Endodermal cell (in vitro differentiated cells): ENCODE data around the gene ZMYND8. TPM values are rescaled to one million over a fixed set of nuclear protein-coding genes. Genes with fewer than 3 reads are reported as not detected.

ENCODE experiments used
- DNase-seq: peaks from one replicate; pipeline ENCODE4 v3.0.0-alpha.2; 2017
- H3K27ac ChIP-seq: 2 replicates; pipeline ENCODE4 v1.5.1; 2013; ENCODE audit warnings: mild to moderate bottlenecking, low read depth, low read length, moderate library complexity
- H3K27me3 ChIP-seq: 2 replicates; pipeline ENCODE4 v1.6.1; 2013; ENCODE audit warnings: mild to moderate bottlenecking, low read length, moderate library complexity; ENCODE audit not compliant: insufficient read depth, control insufficient read depth, poor library complexity, severe bottlenecking
- H3K36me3 ChIP-seq: 2 replicates; pipeline ENCODE4 v1.7.0; 2013; ENCODE audit warnings: mild to moderate bottlenecking, low read length, moderate library complexity; ENCODE audit not compliant: control insufficient read depth, insufficient read depth
- H3K4me1 ChIP-seq: one replicate; pipeline ENCODE4 v1.7.0; 2013; ENCODE audit warnings: low read length; ENCODE audit not compliant: control insufficient read depth, insufficient read depth
- H3K4me3 ChIP-seq: 2 replicates; pipeline ENCODE4 v1.5.1; 2013; ENCODE audit warnings: mild to moderate bottlenecking, low read length, moderate library complexity
- H3K9ac ChIP-seq: 2 replicates; pipeline ENCODE4 v1.6.1; 2013; ENCODE audit warnings: mild to moderate bottlenecking, low read length, moderate library complexity; ENCODE audit not compliant: poor library complexity, severe bottlenecking; ENCODE audit errors: extremely low read depth
- H3K9me3 ChIP-seq: 2 replicates; pipeline ENCODE4 v1.6.1; 2013; ENCODE audit warnings: mild to moderate bottlenecking, low read length, moderate library complexity; ENCODE audit not compliant: control insufficient read depth
- H3K27ac Mint-ChIP-seq: 2 replicates; pipeline ENCODE4 v1.8.0; 2020; ENCODE audit warnings: mixed read lengths
- H3K27me3 Mint-ChIP-seq: 2 replicates; pipeline ENCODE4 v1.8.0; 2021; ENCODE audit warnings: mild to moderate bottlenecking, mixed read lengths; ENCODE audit not compliant: insufficient read depth
- H3K36me3 Mint-ChIP-seq: 2 replicates; pipeline ENCODE4 v1.8.0; 2020; ENCODE audit warnings: low read depth, mixed read lengths
- H3K4me1 Mint-ChIP-seq: 2 replicates; pipeline ENCODE4 v1.8.0; 2020; ENCODE audit warnings: mixed read lengths
- H3K4me3 Mint-ChIP-seq: 2 replicates; pipeline ENCODE4 v1.8.0; 2020; ENCODE audit warnings: mild to moderate bottlenecking, moderate library complexity, mixed read lengths
- H3K9me3 Mint-ChIP-seq: 2 replicates; pipeline ENCODE4 v1.8.0; 2020; ENCODE audit warnings: mild to moderate bottlenecking, mixed read lengths
- CTCF ChIP-seq: fragments of 200-600 bp; sonication (generic); conservative IDR thresholded peaks from 2 replicates; pipeline ENCODE4 v1.5.0; 2021; ENCODE audit warnings: antibody characterized with exemption, mild to moderate bottlenecking
- WGBS, 2 experiments: methylation state at CpG; one replicate each; pipeline versions ENCODE4 v1.1.5 to v1.1.7; 2013; ENCODE audit warnings: missing lambda C conversion rate in 2 of 2, mixed read lengths in 1 of 2; ENCODE audit not compliant: insufficient coverage in 1 of 2, insufficient read length in 1 of 2; 5-methylcytosine and 5-hydroxymethylcytosine counted together
- total RNA-seq, 2 donors: library from RNA; stranded (reverse); fragmentation: NEBNext Ultra II Directional in 1 of 2; extraction: Animal tissue kit (Norgen Biotek cat#: 25700) in 1 of 2; gene quantifications; 2 replicates in 1 of 2; 3 replicates in 1 of 2; pipeline ENCODE4 v1.2.1, GENCODE V29; 2021

The ZMYND8 gene
- total RNA-seq, 2 donors from 2014 or later: 85.0 to 99.9 TPM

GRCh38 chr20:47353239-47353691 lies 3.2 kb downstream of the ZMYND8 start:
- H3K27me3 ChIP-seq: no peaks in the 10 kb centered on the region
- H3K9me3 ChIP-seq: no peaks in the 10 kb centered on the region
- Mint-ChIP-seq H3K4me1 (peaks cover 19% of the 10 kb centered on the region), H3K36me3 (no peaks in the 10 kb centered on the region), H3K27ac (no peak overlapping the region), H3K9me3 (no peaks in the 10 kb centered on the region), H3K27me3 (no peaks in the 10 kb centered on the region), H3K4me3 (no peak overlapping the region)
- 74% methylated on average over 3 of the region's 3 CpGs; no CpG with 5 or more reads in 1 of the 2 experiments for WGBS, 2 experiments
- no peak for DNase-seq
- peaks cover 46% of the 10 kb centered on the region for H3K4me1 ChIP-seq
- no peak for TF ChIP-seq CTCF
- peak overlapping the region; percentile 92 for H3K4me3 ChIP-seq
- H3K36me3 ChIP-seq: peaks cover 16% of the 10 kb centered on the region
- H3K27ac ChIP-seq: peak overlapping the region; percentile 80
- H3K9ac ChIP-seq: peak overlapping the region; percentile 84

GRCh38 chr20:47352332-47353238 lies 3.9 kb downstream of the ZMYND8 start:
- H3K4me1 ChIP-seq: peaks cover 46% of the 10 kb centered on the region
- Mint-ChIP-seq H3K4me3 (no peak overlapping the region), H3K36me3 (no peaks in the 10 kb centered on the region), H3K4me1 (peaks cover 13% of the 10 kb centered on the region), H3K27me3 (no peaks in the 10 kb centered on the region), H3K9me3 (no peaks in the 10 kb centered on the region), H3K27ac (no peak overlapping the region)
- H3K36me3 ChIP-seq: peaks cover 16% of the 10 kb centered on the region
- WGBS, 2 experiments: 48 to 52% methylated on average over 7 to 13 of the region's 13 CpGs
- no peaks in the 10 kb centered on the region for H3K9me3 ChIP-seq
- H3K27me3 ChIP-seq: no peaks in the 10 kb centered on the region
- peak overlapping the region; percentile 84 for H3K9ac ChIP-seq
- H3K4me3 ChIP-seq: peak overlapping the region; percentile 92
- DNase-seq: peak; percentile 73
- H3K27ac ChIP-seq: peak overlapping the region; percentile 80
- TF ChIP-seq CTCF: no peak

DNA sequence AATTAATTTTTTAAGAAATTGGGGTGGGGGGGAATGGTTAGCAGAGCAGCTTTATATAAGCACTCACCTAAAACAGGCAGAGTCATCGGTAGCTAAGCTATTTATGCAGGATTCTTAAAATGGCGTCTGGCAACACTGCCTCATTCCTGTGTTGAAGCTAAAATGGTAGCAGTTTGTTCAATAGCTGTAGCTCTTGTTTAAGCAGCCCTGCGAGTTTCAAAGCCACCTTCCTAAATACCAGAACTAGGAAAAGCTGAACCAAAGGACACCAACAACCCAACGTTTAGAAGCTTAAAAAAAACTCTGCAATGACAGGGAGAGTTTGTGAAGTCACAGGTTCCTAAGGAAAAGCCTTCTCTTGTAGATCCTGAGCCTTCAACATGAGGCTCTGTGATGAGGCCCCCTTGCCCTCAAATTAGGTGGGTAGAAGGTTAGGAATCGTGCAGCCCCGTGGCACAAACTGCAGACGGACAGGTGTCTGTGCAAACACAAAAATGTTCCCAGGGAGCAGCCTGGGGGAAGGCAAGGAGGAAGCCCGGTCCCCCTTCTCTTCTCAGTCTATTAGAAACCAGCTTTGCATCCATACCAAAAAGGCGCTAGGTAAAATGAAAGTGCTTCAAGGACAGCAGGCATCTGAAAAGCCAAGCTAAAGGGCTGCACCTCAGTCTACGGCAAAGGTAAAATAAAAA lies 4.7 kb downstream of the ZMYND8 start:
- WGBS, 2 experiments: 46 to 54% methylated on average over 5 to 10 of the region's 10 CpGs
- DNase-seq: peak; percentile 67
- Mint-ChIP-seq H3K4me3 (no peak overlapping the region), H3K36me3 (peaks cover 5% of the 10 kb centered on the region), H3K9me3 (no peaks in the 10 kb centered on the region), H3K27ac (no peak overlapping the region), H3K4me1 (peaks cover 5% of the 10 kb centered on the region), H3K27me3 (no peaks in the 10 kb centered on the region)
- no peak for TF ChIP-seq CTCF
- H3K4me1 ChIP-seq: peaks cover 43% of the 10 kb centered on the region
- H3K4me3 ChIP-seq: peak overlapping the region; percentile 92
- peak overlapping the region; percentile 84 for H3K9ac ChIP-seq
- H3K9me3 ChIP-seq: no peaks in the 10 kb centered on the region
- no peaks in the 10 kb centered on the region for H3K27me3 ChIP-seq
- H3K36me3 ChIP-seq: peaks cover 21% of the 10 kb centered on the region
- H3K27ac ChIP-seq: peak overlapping the region; percentile 80
